ENCODE data around the gene CARD18.

CARD18 gene

DNA sequence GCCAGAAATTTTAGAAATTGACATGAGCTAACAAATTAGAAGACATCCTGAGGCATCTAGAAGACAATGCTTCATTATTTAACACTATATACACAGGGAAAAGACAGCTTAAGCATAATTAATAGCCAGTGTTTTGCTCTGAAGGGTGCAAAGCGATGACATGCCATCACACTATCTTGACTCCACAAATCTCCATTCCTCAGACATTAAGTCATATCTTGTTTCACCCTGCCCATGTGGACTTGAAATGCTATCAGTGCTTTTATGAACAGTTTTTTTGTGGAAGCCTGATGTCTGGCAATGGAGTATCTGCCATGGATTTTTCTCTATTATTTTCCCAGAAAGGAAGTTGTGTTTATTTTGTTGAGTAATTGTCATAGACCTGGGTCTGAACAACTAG lies 2.3 kb downstream of the CARD18 start:
- no peak for TF ChIP-seq Cebpa-rat (IDR thresholded peaks at IDR 0.05)
- no peak overlapping the region for H3K4me2 ChIP-seq
- H3K36me3 ChIP-seq: no peaks in the 10 kb centered on the region
- H3K27ac ChIP-seq: no peak overlapping the region
- no peaks in the 10 kb centered on the region for H3K9me3 ChIP-seq
- no peak overlapping the region for H3K4me3 ChIP-seq
- no peaks in the 10 kb centered on the region for H4K20me1 ChIP-seq
- no peaks in the 10 kb centered on the region for H3K27me3 ChIP-seq
- no peaks in the 10 kb centered on the region for H3K4me1 ChIP-seq
- no peak overlapping the region for H3K9ac ChIP-seq

DNA sequence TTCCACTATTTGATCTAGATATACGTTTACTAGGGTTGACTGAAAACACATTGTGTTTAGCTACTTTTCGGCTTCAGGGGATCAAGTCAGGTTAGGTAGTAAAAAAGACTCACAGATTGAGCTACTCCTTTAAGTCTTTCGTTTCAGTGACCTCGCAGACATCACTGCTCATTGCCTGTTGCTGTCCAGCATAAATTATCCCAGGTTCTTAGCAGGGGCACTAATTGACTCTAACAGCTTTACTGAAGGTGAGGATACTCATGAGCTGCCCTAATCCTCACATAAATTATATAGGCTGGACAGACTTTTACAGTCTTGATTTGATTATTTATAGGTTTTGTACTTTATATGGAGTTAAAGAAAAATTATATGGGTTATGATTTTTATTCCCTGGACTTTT lies 3.7 kb downstream of the CARD18 start:
- Histone ChIP-seq H3K9me3 (no peaks in the 10 kb centered on the region), H3K4me3 (no peak overlapping the region), H3K36me3 (no peaks in the 10 kb centered on the region), H3K9ac (no peak overlapping the region), H3K27me3 (no peaks in the 10 kb centered on the region), H3K4me2 (no peak overlapping the region), H3K4me1 (no peaks in the 10 kb centered on the region), H3K27ac (no peak overlapping the region), H4K20me1 (no peaks in the 10 kb centered on the region)
- TF ChIP-seq Cebpa-rat (IDR thresholded peaks at IDR 0.05): no peak

DNA sequence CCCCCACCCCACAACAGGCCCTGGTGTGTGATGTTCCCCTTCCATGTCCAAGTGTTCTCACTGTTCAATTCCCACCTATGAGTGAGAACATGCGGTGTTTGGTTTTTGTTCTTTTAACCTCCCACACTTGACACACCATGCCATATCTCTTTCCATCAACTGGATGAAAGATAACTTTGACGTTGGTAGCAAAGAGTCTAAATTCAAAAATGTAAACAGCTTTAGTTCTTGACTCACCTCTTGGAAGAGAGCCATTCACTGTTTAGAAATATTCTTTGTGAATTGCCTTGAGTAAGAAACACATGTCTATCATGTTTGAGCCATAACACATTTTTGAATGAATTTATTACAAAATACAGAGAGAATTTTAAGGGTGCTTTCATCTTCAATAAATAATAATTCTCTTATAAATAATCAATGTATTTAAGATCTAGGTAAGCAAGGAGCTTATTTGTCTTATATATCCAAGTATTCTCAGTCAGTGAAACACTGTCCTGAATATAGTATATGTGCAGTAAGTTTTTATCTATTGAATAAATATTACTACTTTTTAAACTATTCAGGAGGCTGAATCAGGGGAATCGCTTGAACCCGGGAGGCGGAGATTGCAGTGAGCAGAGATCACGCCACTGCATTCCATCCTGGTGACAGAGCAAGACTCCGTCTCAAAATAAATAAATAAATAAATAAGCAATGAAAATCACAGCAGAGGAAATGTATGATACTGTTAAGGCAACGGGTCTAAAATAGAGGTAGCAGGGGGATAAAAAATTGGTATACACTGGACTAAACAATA lies 6.7 kb downstream of the CARD18 start:
- no peaks in the 10 kb centered on the region for H3K36me3 ChIP-seq
- TF ChIP-seq Cebpa-rat (IDR thresholded peaks at IDR 0.05): no peak
- H4K20me1 ChIP-seq: no peaks in the 10 kb centered on the region
- no peaks in the 10 kb centered on the region for H3K4me1 ChIP-seq
- H3K27ac ChIP-seq: no peak overlapping the region
- no peak overlapping the region for H3K4me2 ChIP-seq
- H3K27me3 ChIP-seq: no peaks in the 10 kb centered on the region
- H3K9me3 ChIP-seq: no peaks in the 10 kb centered on the region
- no peak overlapping the region for H3K4me3 ChIP-seq
- H3K9ac ChIP-seq: no peak overlapping the region

DNA sequence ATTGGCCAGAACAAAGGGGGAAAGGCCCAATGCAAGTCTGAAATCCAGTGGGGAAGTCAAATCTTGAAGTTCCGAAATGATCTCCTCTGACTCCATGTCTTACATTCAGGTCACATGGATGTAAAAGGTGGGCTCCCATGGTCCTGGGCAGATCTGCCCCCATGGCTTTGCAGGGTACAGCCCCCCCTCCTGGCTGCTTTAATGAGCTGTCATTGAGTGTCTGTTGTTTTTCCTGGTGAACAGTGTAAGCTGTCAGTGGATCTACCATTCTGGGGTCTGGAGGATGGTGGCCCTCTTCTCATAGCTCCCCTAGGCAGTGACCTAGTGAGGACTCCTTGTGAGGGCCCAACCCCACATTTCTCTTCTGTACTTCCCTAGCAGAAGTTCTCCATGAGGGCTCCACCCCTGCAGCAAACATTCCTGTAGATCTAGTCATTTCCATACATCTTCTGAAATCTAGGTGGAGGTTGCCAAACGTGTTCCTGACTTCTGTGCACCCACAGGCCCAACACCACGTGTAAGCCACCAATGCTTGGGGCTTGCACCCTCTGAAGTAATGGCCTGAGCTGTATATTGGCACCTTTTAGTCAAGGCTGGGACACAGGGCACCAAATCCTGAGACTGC lies 9.3 kb downstream of the CARD18 start:
- H3K27me3 ChIP-seq: no peaks in the 10 kb centered on the region
- no peak overlapping the region for H3K27ac ChIP-seq
- no peak overlapping the region for H3K4me3 ChIP-seq
- no peak overlapping the region for H3K9ac ChIP-seq
- H3K9me3 ChIP-seq: no peaks in the 10 kb centered on the region
- no peak overlapping the region for H3K4me2 ChIP-seq
- TF ChIP-seq Cebpa-rat (IDR thresholded peaks at IDR 0.05): no peak
- no peaks in the 10 kb centered on the region for H4K20me1 ChIP-seq
- no peaks in the 10 kb centered on the region for H3K36me3 ChIP-seq
- no peaks in the 10 kb centered on the region for H3K4me1 ChIP-seq

DNA sequence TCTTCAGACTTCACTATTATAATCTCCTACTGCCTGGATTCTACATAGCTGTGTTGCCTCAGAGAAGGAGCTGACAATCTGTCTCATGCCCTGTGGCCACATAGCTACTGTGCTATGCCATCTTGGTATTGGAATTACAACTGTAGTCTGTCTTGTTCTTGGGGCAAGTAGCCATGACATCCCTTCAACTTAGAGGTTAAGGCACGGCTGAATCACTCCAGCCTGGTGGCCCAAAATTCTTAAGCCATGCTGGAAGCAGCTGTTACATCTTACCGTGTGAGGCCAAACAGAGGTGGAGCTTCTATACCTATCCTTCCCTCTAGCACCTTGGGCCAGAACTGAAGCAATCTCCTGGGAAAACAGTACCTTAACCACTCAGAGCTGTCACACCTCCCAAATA lies 14.8 kb downstream of the CARD18 start:
- Histone ChIP-seq H3K9ac (no peak overlapping the region), H4K20me1 (no peaks in the 10 kb centered on the region), H3K4me3 (no peak overlapping the region), H3K9me3 (no peaks in the 10 kb centered on the region), H3K4me1 (no peaks in the 10 kb centered on the region), H3K36me3 (no peaks in the 10 kb centered on the region), H3K27me3 (no peaks in the 10 kb centered on the region), H3K27ac (no peak overlapping the region), H3K4me2 (no peak overlapping the region)
- no peak for TF ChIP-seq Cebpa-rat (IDR thresholded peaks at IDR 0.05)

DNA sequence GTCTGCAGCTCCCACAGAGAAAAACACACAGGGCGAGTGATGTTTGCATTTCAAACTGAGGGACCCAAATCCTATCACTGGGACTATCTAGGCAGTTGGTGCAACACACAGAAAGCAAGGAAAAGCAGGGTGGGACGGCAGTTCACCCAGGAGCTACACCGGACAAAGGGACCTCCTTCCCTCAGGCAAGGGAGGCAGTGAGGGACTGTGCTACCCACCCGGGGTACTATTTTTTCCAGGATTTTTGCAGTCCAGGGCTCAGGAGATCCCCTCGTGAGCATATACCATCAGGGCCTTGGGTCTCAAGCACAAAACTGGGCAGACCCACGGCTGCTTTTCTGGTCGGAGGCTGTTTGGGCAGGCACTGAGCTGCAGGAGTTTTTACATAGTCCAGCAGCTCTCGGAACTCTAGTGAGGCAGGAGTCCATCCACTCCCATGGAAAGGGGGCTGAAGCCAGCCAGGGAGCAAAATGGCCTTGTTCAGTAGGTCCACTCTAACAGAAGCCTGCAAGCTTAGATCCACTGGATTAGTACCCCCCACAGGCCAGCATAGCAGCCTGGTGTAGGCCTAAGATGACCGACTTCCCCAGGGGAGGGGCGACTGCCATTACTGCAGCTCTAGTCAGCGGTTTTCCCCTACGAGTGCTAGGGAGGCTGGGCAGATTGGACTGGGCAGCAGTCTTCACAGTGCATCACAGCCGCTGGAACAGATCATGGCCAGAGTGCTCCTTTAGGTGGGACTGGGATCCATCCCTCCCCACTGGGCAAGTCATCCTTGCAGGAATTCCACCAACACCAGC lies 28.2 kb downstream of the CARD18 start:
- H3K27me3 ChIP-seq: no peaks in the 10 kb centered on the region
- no peaks in the 10 kb centered on the region for H3K4me1 ChIP-seq
- no peak for TF ChIP-seq Cebpa-rat (IDR thresholded peaks at IDR 0.05)
- H3K9me3 ChIP-seq: no peaks in the 10 kb centered on the region
- H3K4me2 ChIP-seq: no peak overlapping the region
- no peaks in the 10 kb centered on the region for H3K36me3 ChIP-seq
- H4K20me1 ChIP-seq: no peaks in the 10 kb centered on the region
- H3K27ac ChIP-seq: no peak overlapping the region
- H3K9ac ChIP-seq: no peak overlapping the region
- no peak overlapping the region for H3K4me3 ChIP-seq

DNA sequence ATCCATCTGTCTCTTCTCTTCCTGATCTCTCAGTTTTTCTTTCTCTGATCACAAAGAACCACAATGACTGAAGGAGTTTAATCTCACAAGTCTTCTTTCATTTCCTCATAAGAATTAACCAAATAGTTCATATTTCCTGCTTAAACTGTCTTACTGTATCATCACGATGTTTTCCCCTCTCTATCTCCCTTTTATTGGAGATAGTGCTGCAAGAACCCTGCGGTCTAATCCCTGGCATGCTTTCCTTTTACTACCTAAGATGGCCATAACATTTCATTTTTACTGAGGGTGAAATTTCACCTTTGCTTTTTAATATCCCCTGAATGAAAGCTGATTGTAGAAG lies 28.9 kb downstream of the CARD18 start:
- Histone ChIP-seq H3K9ac (no peak overlapping the region), H3K27ac (no peak overlapping the region), H3K9me3 (no peaks in the 10 kb centered on the region), H4K20me1 (no peaks in the 10 kb centered on the region), H3K36me3 (no peaks in the 10 kb centered on the region), H3K27me3 (no peaks in the 10 kb centered on the region), H3K4me2 (no peak overlapping the region), H3K4me3 (no peak overlapping the region), H3K4me1 (no peaks in the 10 kb centered on the region)
- TF ChIP-seq Cebpa-rat (IDR thresholded peaks at IDR 0.05): no peak

DNA sequence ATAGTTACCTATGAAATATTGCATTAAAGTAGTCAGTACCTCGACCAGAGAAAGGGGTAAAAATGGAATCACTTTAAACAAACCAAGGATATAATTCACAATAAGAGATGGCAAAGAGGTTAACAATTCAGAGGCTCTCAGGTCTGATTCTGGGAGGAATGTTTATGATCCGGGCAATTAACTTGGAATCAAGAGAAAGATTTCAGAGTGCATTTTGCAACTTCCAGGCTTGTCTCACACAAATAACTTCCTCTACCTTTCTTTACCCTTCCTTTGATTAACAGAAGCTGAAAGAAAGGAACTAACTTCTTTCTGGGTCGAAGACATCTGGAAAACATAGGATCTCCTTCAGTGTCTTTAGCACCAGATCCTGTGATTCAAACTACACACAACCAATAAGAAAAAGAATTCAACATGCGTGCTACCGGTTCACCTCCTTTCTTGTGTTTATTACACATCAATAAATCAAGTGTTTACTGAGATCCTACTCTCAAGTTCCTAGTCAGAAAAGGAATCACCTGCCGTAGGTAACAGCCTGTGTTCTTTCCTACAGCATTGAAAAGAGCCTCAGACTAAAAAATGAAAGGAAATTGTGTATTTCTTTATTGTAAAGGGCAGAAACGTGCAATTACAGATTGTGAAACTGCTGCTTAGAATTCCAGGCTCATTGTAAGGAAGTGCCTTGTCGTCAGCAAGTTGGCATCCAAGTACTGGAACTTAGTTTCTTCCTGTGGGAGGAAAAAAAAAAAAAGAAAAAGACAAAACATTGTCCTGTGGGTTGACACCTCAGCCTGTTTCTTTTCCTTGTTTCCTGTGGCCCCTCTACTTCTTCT lies 29.5 kb downstream of the CARD18 start:
- Histone ChIP-seq H4K20me1 (no peaks in the 10 kb centered on the region), H3K4me3 (no peak overlapping the region), H3K9ac (no peak overlapping the region), H3K36me3 (no peaks in the 10 kb centered on the region), H3K9me3 (no peaks in the 10 kb centered on the region), H3K4me2 (no peak overlapping the region), H3K4me1 (no peaks in the 10 kb centered on the region), H3K27me3 (no peaks in the 10 kb centered on the region), H3K27ac (no peak overlapping the region)
- TF ChIP-seq Cebpa-rat (IDR thresholded peaks at IDR 0.05): no peak

DNA sequence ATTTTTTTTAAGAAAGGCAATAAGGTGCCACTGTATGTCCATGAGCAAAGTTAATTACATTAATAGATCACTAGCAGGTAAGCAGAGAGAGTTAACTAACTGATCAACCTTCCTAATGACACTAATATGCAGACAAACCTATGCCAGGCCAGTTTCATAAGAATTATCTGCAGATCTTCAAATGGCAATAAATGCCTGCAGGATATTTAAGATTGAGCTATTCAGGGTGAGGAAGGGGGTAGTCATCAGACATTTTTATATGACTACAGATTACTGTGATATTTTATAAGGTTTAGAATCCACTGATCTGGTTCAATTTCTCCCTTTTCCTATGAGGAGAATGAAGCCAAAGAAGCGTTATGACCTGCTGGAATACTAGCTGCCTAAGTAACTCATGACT lies 30.2 kb downstream of the CARD18 start:
- Histone ChIP-seq H3K4me1 (no peaks in the 10 kb centered on the region), H3K36me3 (no peaks in the 10 kb centered on the region), H3K9ac (no peak overlapping the region), H4K20me1 (no peaks in the 10 kb centered on the region), H3K4me3 (no peak overlapping the region), H3K27me3 (no peaks in the 10 kb centered on the region), H3K27ac (no peak overlapping the region), H3K4me2 (no peak overlapping the region), H3K9me3 (no peaks in the 10 kb centered on the region)
- no peak for TF ChIP-seq Cebpa-rat (IDR thresholded peaks at IDR 0.05)

All from BLaER1 (cell line).